BJ (cell line): Measurements from ENCODE around the gene DTWD1. TPM values are rescaled to one million over a fixed set of nuclear protein-coding genes. Genes with fewer than 3 reads are reported as not detected.
A peak's percentile ranks its signal among the peaks of the same experiment; 100 is the strongest.

Experiments used
- CTCF ChIA-PET: fragments of 350-600 bp; formaldehyde crosslinking; extraction: SDS; loops from one replicate; lab custom pipeline; 2021; ENCODE audit warnings: antibody characterized with exemption, inconsistent platforms; lab: Yijun Ruan, JAX
- POLR2A ChIA-PET: fragments of 300-600 bp; sonication (Branson Sonifier 250); formaldehyde crosslinking; extraction: SDS; loops from one replicate; lab custom pipeline; 2021; ENCODE audit warnings: antibody characterized with exemption; lab: Charles Lee
- DNase-seq: peaks from one replicate; pipeline ENCODE4 v3.0.0-alpha.2; 2011; ENCODE audit warnings: low read depth
- H3K27me3 ChIP-seq: 2 replicates; pipeline ENCODE4 v1.6.0; 2011; ENCODE audit warnings: low read length; ENCODE audit not compliant: control insufficient read depth, insufficient read depth
- H3K36me3 ChIP-seq: 2 replicates; pipeline ENCODE4 v1.5.1; 2011; ENCODE audit warnings: low read length; ENCODE audit not compliant: control insufficient read depth, insufficient read depth
- H3K4me3 ChIP-seq: 2 replicates; pipeline ENCODE4 v1.5.1; 2011; ENCODE audit warnings: low read depth, mild to moderate bottlenecking, control low read depth, low read length
- CTCF ChIP-seq: IDR thresholded peaks from 2 replicates; pipeline ENCODE4 v1.5.1; 2011; ENCODE audit warnings: low read depth, mild to moderate bottlenecking, control low read depth, inconsistent platforms, low read length, moderate library complexity; ENCODE audit not compliant: insufficient read depth
- polyA plus RNA-seq: library from polyadenylated mRNA; depleted of rRNA; stranded (reverse); fragments of >200 nt; gene quantifications from 2 replicates; pipeline ENCODE4 v1.2.3, GENCODE V29; 2011

The DTWD1 gene
- polyA plus RNA-seq, 1 experiment = 30.6 TPM

- TF ChIP-seq CTCF = no peak
- ChIA-PET POLR2A (interaction anchor here (0.7 kb wide), 1 partner anchor 23 kb away, joined by 3 read pairs; no protein-coding TSS in a partner anchor), CTCF (interaction anchor here (1.3 kb wide), 1 partner anchor 33 kb away, joined by 3 read pairs; no protein-coding TSS in a partner anchor)
- Histone ChIP-seq H3K4me3 (no peak overlapping the region), H3K27me3 (no peaks in the 10 kb centered on the region), H3K36me3 (no peaks in the 10 kb centered on the region)
- no peak for DNase-seq
Observed at GRCh38 chr15:49674370-49674769, 53.5 kb downstream of the DTWD1 start.

GRCh38 chr15:49675041-49675440, 54.2 kb downstream of the DTWD1 start:
- no peaks in the 10 kb centered on the region for H3K27me3 ChIP-seq
- peak; percentile 43 for DNase-seq
- TF ChIP-seq CTCF = peak; percentile 46
- no peaks in the 10 kb centered on the region for H3K36me3 ChIP-seq
- POLR2A ChIA-PET = interaction anchor here (0.7 kb wide), 1 partner anchor 22 kb away, joined by 3 read pairs; no protein-coding TSS in a partner anchor
- CTCF ChIA-PET = interaction anchor here (1.3 to 1.6 kb wide), 2 partner anchors 14 to 32 kb away, joined by 3 to 5 read pairs; no protein-coding TSS in a partner anchor
- H3K4me3 ChIP-seq = no peak overlapping the region

- Histone ChIP-seq H3K27me3 (no peaks in the 10 kb centered on the region), H3K36me3 (no peaks in the 10 kb centered on the region), H3K4me3 (no peak overlapping the region)
- no peak for TF ChIP-seq CTCF
- ChIA-PET CTCF (interaction anchor here (0.6 kb wide), 1 partner anchor 60 kb away, joined by 3 read pairs; no protein-coding TSS in a partner anchor), POLR2A (no interaction called here)
- DNase-seq = no peak
Observed at GRCh38 chr15:49678655-49679054, 57.8 kb downstream of the DTWD1 start.

GRCh38 chr15:49686599-49686998, 65.8 kb downstream of the DTWD1 start:
- TF ChIP-seq CTCF = no peak
- DNase-seq = no peak
- H3K36me3 ChIP-seq = no peaks in the 10 kb centered on the region
- POLR2A ChIA-PET = no interaction called here
- no peak overlapping the region for H3K4me3 ChIP-seq
- H3K27me3 ChIP-seq = no peaks in the 10 kb centered on the region
- CTCF ChIA-PET = no interaction called here

GRCh38 chr15:49688135-49688790, 67.4 kb downstream of the DTWD1 start:
- TF ChIP-seq CTCF = no peak
- Histone ChIP-seq H3K4me3 (no peak overlapping the region), H3K36me3 (no peaks in the 10 kb centered on the region), H3K27me3 (no peaks in the 10 kb centered on the region)
- no peak for DNase-seq
- ChIA-PET CTCF (interaction anchor here (0.9 to 1.9 kb wide), 4 partner anchors 9 to 41 kb away, joined by 3 to 5 read pairs (median 4); no protein-coding TSS in a partner anchor), POLR2A (no interaction called here)
